Fibroblast of pulmonary artery (primary cell): Measurements from ENCODE around the gene TENM3.

Experiments used
- DNase-seq: peaks from one replicate; pipeline ENCODE4 v3.0.0-alpha.2; 2010; ENCODE audit warnings: low read depth
- H3K4me3 ChIP-seq: replicated peaks from 2 replicates; pipeline ENCODE4 v1.5.1; 2011; ENCODE audit warnings: low read depth, mild to moderate bottlenecking, control low read depth, low read length, moderate library complexity
- TF ChIP-seq, protein P1 (sequence below): IDR thresholded peaks from 2 replicates; pipeline ENCODE4 v1.5.1; 2011; ENCODE audit warnings: mild to moderate bottlenecking, control low read depth, low read length, inconsistent platforms; ENCODE audit errors: missing control alignments

The TENM3 gene

DNA sequence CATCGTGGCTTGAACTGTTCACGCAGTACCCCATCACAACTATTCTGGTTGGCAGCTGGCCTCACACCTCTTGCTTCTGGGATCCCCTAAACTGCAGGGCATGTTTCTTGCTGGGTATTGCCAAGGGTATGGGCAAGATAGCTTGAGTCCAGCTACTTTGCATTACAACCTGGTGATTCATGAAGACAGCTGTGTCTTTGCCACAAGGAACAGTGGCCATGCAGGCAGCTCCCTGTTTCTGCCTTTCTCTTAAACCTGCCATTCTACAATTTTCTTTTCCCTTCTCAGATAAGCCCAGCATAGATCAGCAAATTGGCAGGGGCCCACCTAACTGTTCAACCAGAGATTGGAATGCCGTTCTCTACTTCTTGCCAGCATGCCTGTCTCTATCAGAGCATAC, 42.8 kb downstream of the TENM3 start:
- no peak for DNase-seq
- TF ChIP-seq, protein P1, sequence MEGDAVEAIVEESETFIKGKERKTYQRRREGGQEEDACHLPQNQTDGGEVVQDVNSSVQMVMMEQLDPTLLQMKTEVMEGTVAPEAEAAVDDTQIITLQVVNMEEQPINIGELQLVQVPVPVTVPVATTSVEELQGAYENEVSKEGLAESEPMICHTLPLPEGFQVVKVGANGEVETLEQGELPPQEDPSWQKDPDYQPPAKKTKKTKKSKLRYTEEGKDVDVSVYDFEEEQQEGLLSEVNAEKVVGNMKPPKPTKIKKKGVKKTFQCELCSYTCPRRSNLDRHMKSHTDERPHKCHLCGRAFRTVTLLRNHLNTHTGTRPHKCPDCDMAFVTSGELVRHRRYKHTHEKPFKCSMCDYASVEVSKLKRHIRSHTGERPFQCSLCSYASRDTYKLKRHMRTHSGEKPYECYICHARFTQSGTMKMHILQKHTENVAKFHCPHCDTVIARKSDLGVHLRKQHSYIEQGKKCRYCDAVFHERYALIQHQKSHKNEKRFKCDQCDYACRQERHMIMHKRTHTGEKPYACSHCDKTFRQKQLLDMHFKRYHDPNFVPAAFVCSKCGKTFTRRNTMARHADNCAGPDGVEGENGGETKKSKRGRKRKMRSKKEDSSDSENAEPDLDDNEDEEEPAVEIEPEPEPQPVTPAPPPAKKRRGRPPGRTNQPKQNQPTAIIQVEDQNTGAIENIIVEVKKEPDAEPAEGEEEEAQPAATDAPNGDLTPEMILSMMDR, result no peak

DNA sequence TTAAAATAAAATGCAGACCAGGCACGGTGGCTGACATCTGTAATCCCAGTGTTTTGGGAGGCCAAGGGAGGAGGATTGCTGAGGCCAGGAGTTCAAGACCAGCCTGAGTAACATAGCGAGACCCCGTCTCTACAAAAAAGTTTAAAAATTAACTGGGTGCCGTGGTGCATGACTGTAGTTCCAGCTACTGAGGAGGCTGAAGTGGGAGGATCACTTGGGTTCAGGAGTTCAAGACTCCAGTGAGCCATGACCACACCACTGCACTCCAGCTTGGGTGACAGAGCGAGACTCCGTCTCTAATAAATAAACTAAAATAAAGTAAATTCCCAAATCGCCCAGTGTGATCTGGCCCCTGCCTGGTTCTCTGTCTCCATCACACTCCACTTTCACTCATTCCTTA, 43.7 kb downstream of the TENM3 start:
- no peak for DNase-seq
- TF ChIP-seq, protein P1, result no peak
- no peak overlapping the region for H3K4me3 ChIP-seq

More for the DNA sequence above, 42.8 kb downstream of the TENM3 start:
- no peak overlapping the region for H3K4me3 ChIP-seq

DNA sequence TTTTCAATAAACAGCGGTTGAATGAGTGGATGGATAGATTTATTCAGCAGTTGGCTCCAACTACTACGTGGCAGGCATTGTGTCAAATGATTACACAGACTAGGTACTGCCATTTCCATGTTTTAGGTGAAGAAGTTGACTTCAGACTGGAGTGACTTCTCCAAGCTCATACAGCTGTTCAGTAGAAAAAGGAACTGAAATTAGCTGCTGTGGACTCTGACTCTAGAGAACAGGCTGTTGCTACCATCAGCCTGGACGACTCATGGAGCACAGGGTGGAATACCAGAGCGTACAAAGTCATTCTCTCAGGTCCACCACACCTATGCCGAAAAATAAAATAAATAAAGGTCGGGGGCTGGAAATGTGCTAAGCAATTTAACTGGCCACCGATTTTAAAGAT, 45.3 kb downstream of the TENM3 start:
- TF ChIP-seq, protein P1, result no peak
- DNase-seq, result no peak
- no peak overlapping the region for H3K4me3 ChIP-seq

DNA sequence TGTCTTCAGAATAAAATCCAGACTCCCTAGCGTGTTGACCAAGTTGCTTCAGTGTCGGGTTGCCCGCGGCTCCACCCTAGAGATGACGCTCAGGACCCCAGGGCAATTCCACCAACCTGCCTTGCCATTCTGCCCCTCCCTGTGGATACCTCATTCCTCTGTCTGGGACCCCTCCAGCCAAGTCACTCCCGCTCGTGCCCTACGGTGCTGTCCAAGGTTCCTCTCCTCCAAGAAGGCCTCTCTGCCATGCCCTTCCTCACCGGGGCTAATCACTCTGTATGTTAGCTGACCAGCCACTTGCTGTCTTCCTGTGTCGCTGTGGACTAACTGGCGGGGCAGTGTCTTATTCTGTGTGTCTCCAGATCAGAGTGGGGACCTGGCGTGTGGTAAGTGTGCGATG, 46.6 kb downstream of the TENM3 start:
- no peak overlapping the region for H3K4me3 ChIP-seq
- no peak for DNase-seq
- TF ChIP-seq, protein P1, result no peak

DNA sequence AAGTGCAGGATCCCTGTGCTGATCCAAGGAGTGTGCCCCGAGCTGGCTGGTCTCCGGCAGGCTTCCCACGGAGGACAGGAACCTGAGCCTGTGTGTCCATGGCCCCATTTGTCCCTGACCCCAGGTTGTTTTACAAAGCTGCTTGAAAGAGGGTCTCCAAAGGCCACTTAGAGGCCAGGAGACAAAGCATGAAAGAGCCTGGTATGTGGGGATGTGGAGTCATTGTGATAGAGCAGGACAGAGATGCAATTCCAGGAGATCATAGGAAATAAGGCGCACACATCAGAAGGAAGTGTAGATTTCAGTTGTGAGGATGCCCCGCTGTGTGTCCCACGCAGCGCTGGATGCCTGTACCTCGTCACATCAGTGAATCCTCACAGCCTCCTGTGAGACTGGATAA, 48.0 kb downstream of the TENM3 start:
- TF ChIP-seq, protein P1, result no peak

DNA sequence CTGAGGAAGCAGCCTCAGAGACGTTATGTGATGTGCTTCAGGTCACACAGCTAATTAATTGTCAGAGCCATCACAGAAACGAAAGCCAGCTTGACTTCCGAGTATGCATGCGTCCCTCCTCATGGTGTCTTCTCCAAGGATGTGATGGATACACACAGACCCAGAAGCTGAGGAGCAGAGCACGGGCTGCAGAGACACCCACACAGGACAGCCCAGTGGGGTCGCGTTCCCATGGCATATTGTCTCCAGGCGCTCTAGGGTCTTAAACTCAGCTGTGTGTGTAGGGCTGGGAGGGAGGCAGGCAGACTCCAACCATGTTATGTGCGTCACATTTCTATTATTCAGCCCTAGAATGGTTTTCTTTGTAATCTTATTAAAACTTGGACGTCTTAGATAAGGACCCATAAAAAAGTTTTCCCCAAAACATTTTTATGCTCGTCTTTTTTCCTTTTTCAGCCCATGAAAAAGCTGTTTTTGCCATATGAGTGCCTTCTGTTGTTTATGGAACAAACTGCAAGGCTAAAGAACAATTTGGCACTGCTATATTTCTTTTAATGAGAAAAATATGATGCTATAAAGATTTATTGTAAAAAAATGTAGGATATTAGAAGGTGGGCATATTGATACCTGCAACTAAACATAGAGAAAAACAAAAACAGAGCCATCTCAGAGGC, 48.5 kb downstream of the TENM3 start:
- H3K4me3 ChIP-seq, result no peak overlapping the region
- no peak for DNase-seq
- TF ChIP-seq, protein P1, result no peak

More for the DNA sequence above, 48.0 kb downstream of the TENM3 start:
- H3K4me3 ChIP-seq, result no peak overlapping the region
- DNase-seq, result no peak

DNA sequence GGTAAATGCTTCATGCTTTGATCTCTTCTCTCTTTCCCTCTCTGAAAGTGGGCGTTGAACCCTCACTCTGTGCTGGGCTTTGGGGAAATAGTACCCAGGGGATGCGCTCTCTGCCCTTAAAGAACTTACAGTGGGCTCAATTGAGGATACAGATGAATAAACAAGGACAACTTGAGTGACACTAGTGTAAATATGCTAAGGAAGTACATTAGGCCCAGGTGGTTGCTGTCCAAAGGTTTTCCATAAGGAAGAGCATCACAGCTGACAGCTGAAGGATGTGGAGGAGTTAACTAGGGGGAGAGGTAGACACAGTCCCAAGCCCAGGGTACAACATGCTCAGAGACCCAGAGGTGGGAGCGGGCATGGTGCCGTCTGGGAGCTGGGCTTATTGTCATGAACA, 49.4 kb downstream of the TENM3 start:
- no peak overlapping the region for H3K4me3 ChIP-seq
- DNase-seq, result no peak
- TF ChIP-seq, protein P1, result no peak
